HAP-1 (cell line): ENCODE measurements around the gene TSPOAP1.

Experiments
- DNase-seq, 2 experiments: peaks; one replicate each; pipeline ENCODE4 v3.0.0-alpha.2; 2016 to 2020; ENCODE audit warnings: low spot score in 2 of 2
- H3K27me3 ChIP-seq: fragments of 250-450 bp; sonication (Bioruptor Pico); 2 replicates; pipeline ENCODE4 v1.5.1; 2020; ENCODE audit warnings: low read depth, mild to moderate bottlenecking, moderate library complexity
- H3K36me3 ChIP-seq: fragments of 250-450 bp; sonication (Bioruptor Pico); replicated peaks from 2 replicates; pipeline ENCODE4 v1.5.1; 2020; ENCODE audit warnings: mild to moderate bottlenecking
- H3K4me1 ChIP-seq: fragments of 250-450 bp; sonication (Bioruptor Pico); 2 replicates; pipeline ENCODE4 v1.5.1; 2020; ENCODE audit warnings: mild to moderate bottlenecking
- H3K4me3 ChIP-seq: fragments of 250-450 bp; sonication (Bioruptor Pico); 2 replicates; pipeline ENCODE4 v1.5.1; 2020; ENCODE audit warnings: mild to moderate bottlenecking, moderate library complexity
- H3K9me3 ChIP-seq: fragments of 250-450 bp; sonication (Bioruptor Pico); 2 replicates; pipeline ENCODE4 v1.5.1; 2020; ENCODE audit warnings: mild to moderate bottlenecking, moderate library complexity
- in situ Hi-C: fragments of 300-500 bp; cut with MboI; formaldehyde crosslinking; loops from 3 replicates; pipeline ENCODE4 v1.14.3; 2020; ENCODE audit warnings: low sequenced_read_pairs, inconsistent platforms, mixed read lengths

Gene TSPOAP1

GRCh38 chr17:58265902-58266875, 62.4 kb downstream of the TSPOAP1 start:
- no peak for DNase-seq
- H3K9me3 ChIP-seq = no peaks in the 10 kb centered on the region
- no peaks in the 10 kb centered on the region for H3K4me1 ChIP-seq
- H3K36me3 ChIP-seq = no peaks in the 10 kb centered on the region
- in situ Hi-C loops = no loop called here
- H3K27me3 ChIP-seq = peaks cover 32% of the 10 kb centered on the region
- no peak overlapping the region for H3K4me3 ChIP-seq

- in situ Hi-C loops = no loop called here
- peaks cover 41% of the 10 kb centered on the region for H3K27me3 ChIP-seq
These were observed 63.3 kb downstream of the TSPOAP1 start for GRCh38 chr17:58265271-58265670.

GRCh38 chr17:58264407-58265103, 64.0 kb downstream of the TSPOAP1 start:
- no peaks in the 10 kb centered on the region for H3K9me3 ChIP-seq
- no peak overlapping the region for H3K4me3 ChIP-seq
- no peak for DNase-seq
- no peaks in the 10 kb centered on the region for H3K4me1 ChIP-seq
- H3K27me3 ChIP-seq = peaks cover 45% of the 10 kb centered on the region
- H3K36me3 ChIP-seq = no peaks in the 10 kb centered on the region
- in situ Hi-C loops = no loop called here

More at GRCh38 chr17:58265271-58265670, 63.3 kb downstream of the TSPOAP1 start:
- no peak for DNase-seq
- no peaks in the 10 kb centered on the region for H3K36me3 ChIP-seq
- H3K4me3 ChIP-seq = no peak overlapping the region
- H3K9me3 ChIP-seq = no peaks in the 10 kb centered on the region
- no peaks in the 10 kb centered on the region for H3K4me1 ChIP-seq

GRCh38 chr17:58263773-58264172, 64.8 kb downstream of the TSPOAP1 start:
- Histone ChIP-seq H3K4me1 (no peaks in the 10 kb centered on the region), H3K36me3 (no peaks in the 10 kb centered on the region), H3K4me3 (no peak overlapping the region), H3K27me3 (peaks cover 45% of the 10 kb centered on the region), H3K9me3 (no peaks in the 10 kb centered on the region)
- in situ Hi-C loops = no loop called here
- no peak for DNase-seq

- Histone ChIP-seq H3K27me3 (peaks cover 48% of the 10 kb centered on the region), H3K9me3 (no peaks in the 10 kb centered on the region), H3K4me1 (no peaks in the 10 kb centered on the region), H3K36me3 (no peaks in the 10 kb centered on the region), H3K4me3 (no peak overlapping the region)
- in situ Hi-C loops = no loop called here
- no peak for DNase-seq
These were observed 66.4 kb downstream of the TSPOAP1 start for GRCh38 chr17:58262149-58262548.

- in situ Hi-C loops = no loop called here
- no peak for DNase-seq
- Histone ChIP-seq H3K27me3 (peaks cover 6% of the 10 kb centered on the region), H3K4me1 (no peaks in the 10 kb centered on the region), H3K36me3 (no peaks in the 10 kb centered on the region), H3K9me3 (no peaks in the 10 kb centered on the region), H3K4me3 (no peak overlapping the region)
These were observed 73.8 kb downstream of the TSPOAP1 start for GRCh38 chr17:58254803-58255202.

- peaks cover 3% of the 10 kb centered on the region for H3K27me3 ChIP-seq
- H3K36me3 ChIP-seq = no peaks in the 10 kb centered on the region
- H3K9me3 ChIP-seq = no peaks in the 10 kb centered on the region
- no peak for DNase-seq
- no peak overlapping the region for H3K4me3 ChIP-seq
- in situ Hi-C loops = no loop called here
- no peaks in the 10 kb centered on the region for H3K4me1 ChIP-seq
These were observed 75.5 kb downstream of the TSPOAP1 start for GRCh38 chr17:58253082-58253481.

- Histone ChIP-seq H3K27me3 (peaks cover 3% of the 10 kb centered on the region), H3K36me3 (no peaks in the 10 kb centered on the region), H3K4me3 (no peak overlapping the region), H3K9me3 (no peaks in the 10 kb centered on the region), H3K4me1 (no peaks in the 10 kb centered on the region)
- in situ Hi-C loops = no loop called here
- DNase-seq = no peak
These were observed 76.5 kb downstream of the TSPOAP1 start for GRCh38 chr17:58252141-58252540.
